Liver (tissue), 9 donors: ENCODE measurements around the gene NUDT14. TPM values are rescaled to one million over a fixed set of nuclear protein-coding genes. Genes with fewer than 3 reads are reported as not detected.

Experiments
- DNase-seq: peaks from one replicate; pipeline ENCODE4 v3.0.0-alpha.2; 2017; ENCODE audit warnings: low spot score
- H3K27ac ChIP-seq, 2 donors: one replicate each; pipeline ENCODE4 v1.7.0; 2013; ENCODE audit warnings: inconsistent platforms in 2 of 2, low read length in 2 of 2, control low read depth in 1 of 2, low read depth in 1 of 2, mild to moderate bottlenecking in 1 of 2
- H3K27me3 ChIP-seq, 4 donors: one replicate each; pipeline versions ENCODE4 v1.6.1 to v1.7.0; 2013; ENCODE audit warnings: low read length in 3 of 4, inconsistent platforms in 1 of 4, mild to moderate bottlenecking in 1 of 4, moderate library complexity in 1 of 4; ENCODE audit not compliant: control insufficient read depth in 4 of 4, insufficient read depth in 4 of 4
- H3K36me3 ChIP-seq, 4 donors: one replicate each; pipeline versions ENCODE4 v1.6.1 to v1.7.0; 2013; ENCODE audit warnings: low read length in 3 of 4, mild to moderate bottlenecking in 3 of 4, low read depth in 1 of 4, moderate library complexity in 1 of 4; ENCODE audit not compliant: control insufficient read depth in 4 of 4, insufficient read depth in 3 of 4
- H3K4me1 ChIP-seq, 4 donors: one replicate each; pipeline versions ENCODE4 v1.6.1 to v1.7.0; 2013; ENCODE audit warnings: low read length in 3 of 4, mild to moderate bottlenecking in 3 of 4, moderate library complexity in 1 of 4; ENCODE audit not compliant: control insufficient read depth in 4 of 4, insufficient read depth in 4 of 4
- H3K4me3 ChIP-seq, 3 donors: one replicate each; pipeline versions ENCODE4 v1.6.1 to v1.7.0; 2013; ENCODE audit warnings: low read length in 3 of 3, control low read depth in 1 of 3, low read depth in 1 of 3, mild to moderate bottlenecking in 1 of 3
- H3K9ac ChIP-seq, 2 donors: one replicate each; pipeline ENCODE4 v1.7.0; 2013; ENCODE audit warnings: low read length in 2 of 2, mild to moderate bottlenecking in 2 of 2, moderate library complexity in 2 of 2, control low read depth in 1 of 2, low read depth in 1 of 2
- H3K9me3 ChIP-seq, 4 donors: one replicate each; pipeline versions ENCODE4 v1.6.1 to v1.7.0; 2013; ENCODE audit warnings: low read length in 3 of 4; ENCODE audit not compliant: control insufficient read depth in 4 of 4
- CTCF ChIP-seq: fragments of 150-350 bp; IDR thresholded peaks from 2 replicates; pipeline ENCODE4 v1.5.1; 2017; ENCODE audit warnings: improper control_type of control experiment, low read depth, low read length; ENCODE audit not compliant: missing input control
- EGR1 ChIP-seq, 2 donors: IDR thresholded peaks; 2 replicates each; pipeline ENCODE4 v1.6.1; 2016 to 2018; ENCODE audit warnings: antibody characterized with exemption in 2 of 2, low read depth in 2 of 2
- FOXA1 ChIP-seq: IDR thresholded peaks from 2 replicates; pipeline ENCODE4 v1.6.1; 2016; ENCODE audit warnings: antibody characterized with exemption
- FOXA2 ChIP-seq: IDR thresholded peaks from 2 replicates; pipeline ENCODE4 v1.6.1; 2016; ENCODE audit warnings: antibody characterized with exemption
- GABPA ChIP-seq, 2 donors: IDR thresholded peaks in 1 of 2; conservative IDR thresholded peaks in 1 of 2; 2 replicates each; pipeline ENCODE4 v1.6.1; 2016; ENCODE audit warnings: antibody characterized with exemption in 2 of 2, mild to moderate bottlenecking in 1 of 2, moderate library complexity in 1 of 2
- HNF4A ChIP-seq, 2 donors: conservative IDR thresholded peaks; 2 replicates each; pipeline ENCODE4 v1.6.1; 2016; ENCODE audit warnings: antibody characterized with exemption in 2 of 2, mild to moderate bottlenecking in 2 of 2
- JUND ChIP-seq, 2 donors: IDR thresholded peaks; 2 replicates each; pipeline ENCODE4 v1.6.1; 2016; ENCODE audit warnings: antibody characterized with exemption in 2 of 2
- RAD21 ChIP-seq, 2 donors: IDR thresholded peaks; 2 replicates each; pipeline ENCODE4 v1.6.1; 2016; ENCODE audit warnings: antibody characterized with exemption in 2 of 2, mild to moderate bottlenecking in 2 of 2
- REST ChIP-seq: IDR thresholded peaks from 2 replicates; pipeline ENCODE4 v1.6.1; 2016; ENCODE audit warnings: antibody characterized with exemption, mild to moderate bottlenecking
- RXRA ChIP-seq, 2 donors: IDR thresholded peaks; 2 replicates each; pipeline ENCODE4 v1.6.1; 2017 to 2018; ENCODE audit warnings: antibody characterized with exemption in 2 of 2, mild to moderate bottlenecking in 1 of 2
- SP1 ChIP-seq: IDR thresholded peaks from 2 replicates; pipeline ENCODE4 v1.6.1; 2018; ENCODE audit warnings: antibody characterized with exemption, mild to moderate bottlenecking
- TAF1 ChIP-seq: conservative IDR thresholded peaks from 2 replicates; pipeline ENCODE4 v1.6.1; 2016; ENCODE audit warnings: antibody characterized with exemption, mild to moderate bottlenecking
- YY1 ChIP-seq: IDR thresholded peaks from 2 replicates; pipeline ENCODE4 v1.6.1; 2016; ENCODE audit warnings: antibody characterized with exemption, mild to moderate bottlenecking
- ZBTB33 ChIP-seq: IDR thresholded peaks from 2 replicates; pipeline ENCODE4 v1.6.1; 2016; ENCODE audit warnings: antibody characterized with exemption
- WGBS: extraction: QIAGEN DNeasy Blood & Tissue Kit; methylation state at CpG from one replicate; pipeline ENCODE4 v1.1.7; 2013; 5-methylcytosine and 5-hydroxymethylcytosine counted together
- polyA plus RNA-seq, 2 donors: library from polyadenylated mRNA; stranded (reverse) in 1 of 2; unstranded in 1 of 2; fragments of 200-250 nt in 1 of 2; fragments of >200 nt in 1 of 2; fragmentation: Nextera tagmentation in 1 of 2; extraction: Ambion mirVana in 1 of 2; gene quantifications; one replicate each; pipeline versions ENCODE4 v1.2.1 to v1.2.3, GENCODE V29; 2013 to 2015
- total RNA-seq, 2 donors: library from RNA; depleted of rRNA; stranded (reverse); fragments of >200 nt; gene quantifications; one replicate each; pipeline ENCODE4 v1.2.3, GENCODE V29; 2014
- TF ChIP-seq, protein P1 (sequence below): IDR thresholded peaks from 2 replicates; pipeline ENCODE4 v1.6.1; 2016; ENCODE audit warnings: antibody characterized with exemption
- donor health status: healthy.
- donor health status: healthy.
- donor health status: healthy.
- donor health status: healthy.
- donor health status: healthy.

The NUDT14 gene
- total and polyA plus RNA-seq, 4 donors = 3.8 to 24.2 (median 8.0) TPM

- Histone ChIP-seq H3K27ac (no peak overlapping the region), H3K36me3 (no peaks in the 10 kb centered on the region), H3K9ac (no peak overlapping the region), H3K4me3 (no peak overlapping the region), H3K27me3 (peaks cover 0 to 4% (median 0%) of the 10 kb centered on the region in 4 donors), H3K4me1 (no peaks in the 10 kb centered on the region), H3K9me3 (peaks cover 0 to 4% (median 0%) of the 10 kb centered on the region in 4 donors)
- WGBS = 62% methylated on average over 5 of the region's 5 CpGs
- no peak for DNase-seq
- TF ChIP-seq SP1 = no peak
- no peak for TF ChIP-seq REST
- TF ChIP-seq YY1 = no peak
- TF ChIP-seq RXRA (IDR thresholded peaks at IDR 0.05) = no peak
- TF ChIP-seq, protein P1, sequence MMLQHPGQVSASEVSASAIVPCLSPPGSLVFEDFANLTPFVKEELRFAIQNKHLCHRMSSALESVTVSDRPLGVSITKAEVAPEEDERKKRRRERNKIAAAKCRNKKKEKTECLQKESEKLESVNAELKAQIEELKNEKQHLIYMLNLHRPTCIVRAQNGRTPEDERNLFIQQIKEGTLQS = no peak
- TF ChIP-seq EGR1 (IDR thresholded peaks at IDR 0.05; ENCODE audit: low read depth in 2 of 2) = no peak
- no peak for TF ChIP-seq FOXA2
- TF ChIP-seq TAF1 = no peak
- TF ChIP-seq ZBTB33 = no peak
- no peak for TF ChIP-seq RAD21 (IDR thresholded peaks at IDR 0.05)
- no peak for TF ChIP-seq FOXA1
- TF ChIP-seq GABPA (IDR thresholded peaks at IDR 0.05 in 1 of 2, conservative IDR thresholded peaks at IDR 0.05 in 1 of 2) = no peak
- no peak for TF ChIP-seq HNF4A (conservative IDR thresholded peaks at IDR 0.05)
Observed at GRCh38 chr14:105128059-105128458, 53.1 kb downstream of the NUDT14 start.

DNA sequence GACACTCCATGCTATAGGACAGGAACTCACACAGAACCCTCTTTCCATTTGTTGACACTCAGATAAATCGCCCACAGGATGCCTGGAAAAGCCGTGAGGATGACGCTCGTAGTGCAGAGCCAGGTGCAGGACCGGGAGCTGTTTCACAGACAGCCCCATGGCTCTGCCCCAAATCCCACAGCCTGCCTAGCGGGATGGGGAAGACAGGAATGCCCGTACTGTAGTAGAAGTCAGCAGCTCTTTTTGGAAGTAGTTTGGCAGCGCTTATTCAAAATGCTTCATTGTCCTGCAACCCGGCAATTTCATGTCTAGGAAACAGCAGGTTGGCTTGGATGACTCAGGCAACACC lies 54.2 kb downstream of the NUDT14 start:
- no peak overlapping the region for H3K27ac ChIP-seq
- no peak overlapping the region for H3K4me3 ChIP-seq
- no peaks in the 10 kb centered on the region for H3K36me3 ChIP-seq
- 63% methylated on average over 9 of the region's 9 CpGs for WGBS
- DNase-seq = no peak
- no peak overlapping the region for H3K9ac ChIP-seq
- no peak for TF ChIP-seq JUND (IDR thresholded peaks at IDR 0.05)
- TF ChIP-seq CTCF = no peak
- TF ChIP-seq RAD21 (IDR thresholded peaks at IDR 0.05) = no peak
- no peak for TF ChIP-seq TAF1
- TF ChIP-seq HNF4A (conservative IDR thresholded peaks at IDR 0.05) = no peak
- H3K27me3 ChIP-seq = peaks cover 0 to 4% (median under 1%) of the 10 kb centered on the region in 4 donors
- peaks cover 0 to 9% (median 4%) of the 10 kb centered on the region in 4 donors for H3K9me3 ChIP-seq
- no peaks in the 10 kb centered on the region for H3K4me1 ChIP-seq
